DMS53 (cell line): Measurements from ENCODE around the gene CFAP46.
"Not testable (repeated sequence)": the region's sequence is repeated elsewhere in the genome, so short reads cannot be mapped to it uniquely, and the experiment has no call there.

ENCODE experiments used
- DNase-seq: peaks from one replicate; lab custom pipeline; 2025; lab: John Stamatoyannopoulos, UW

CFAP46 gene

DNA sequence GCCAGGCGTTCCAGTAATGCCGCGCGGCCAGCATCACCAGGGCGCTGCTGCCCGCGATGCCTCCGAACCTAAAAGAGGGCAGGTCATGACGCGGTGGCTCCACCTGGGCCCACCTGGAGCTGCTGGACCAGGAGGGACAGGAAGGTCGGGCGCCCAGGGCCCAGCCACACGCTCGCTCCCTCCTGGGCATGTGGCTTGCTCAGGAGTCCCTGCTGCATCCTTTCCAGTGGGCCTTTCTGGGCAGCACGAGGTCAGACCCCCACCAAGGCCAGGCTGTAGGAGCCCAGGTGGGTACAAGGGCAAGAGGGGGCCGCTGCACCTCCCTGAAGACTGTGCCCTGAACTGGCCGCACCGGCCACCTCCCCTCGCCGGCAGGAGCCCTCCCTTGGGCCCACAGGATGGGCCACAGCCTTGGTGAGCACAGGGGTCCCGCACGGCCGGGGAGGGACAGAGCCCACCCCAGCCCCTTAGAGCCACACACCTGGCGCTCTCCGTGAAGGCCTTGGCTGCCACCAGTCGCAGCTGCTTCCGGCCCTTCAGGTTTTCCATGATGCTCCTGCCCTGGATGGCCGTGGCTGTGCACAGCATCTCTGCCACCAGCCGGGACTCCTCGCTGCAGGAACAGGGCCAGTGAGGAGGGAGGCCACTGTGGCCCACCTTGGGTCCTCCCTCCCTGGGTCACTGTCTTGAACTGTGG lies 43.2 kb downstream of the CFAP46 start:
- DNase-seq = no peak

DNA sequence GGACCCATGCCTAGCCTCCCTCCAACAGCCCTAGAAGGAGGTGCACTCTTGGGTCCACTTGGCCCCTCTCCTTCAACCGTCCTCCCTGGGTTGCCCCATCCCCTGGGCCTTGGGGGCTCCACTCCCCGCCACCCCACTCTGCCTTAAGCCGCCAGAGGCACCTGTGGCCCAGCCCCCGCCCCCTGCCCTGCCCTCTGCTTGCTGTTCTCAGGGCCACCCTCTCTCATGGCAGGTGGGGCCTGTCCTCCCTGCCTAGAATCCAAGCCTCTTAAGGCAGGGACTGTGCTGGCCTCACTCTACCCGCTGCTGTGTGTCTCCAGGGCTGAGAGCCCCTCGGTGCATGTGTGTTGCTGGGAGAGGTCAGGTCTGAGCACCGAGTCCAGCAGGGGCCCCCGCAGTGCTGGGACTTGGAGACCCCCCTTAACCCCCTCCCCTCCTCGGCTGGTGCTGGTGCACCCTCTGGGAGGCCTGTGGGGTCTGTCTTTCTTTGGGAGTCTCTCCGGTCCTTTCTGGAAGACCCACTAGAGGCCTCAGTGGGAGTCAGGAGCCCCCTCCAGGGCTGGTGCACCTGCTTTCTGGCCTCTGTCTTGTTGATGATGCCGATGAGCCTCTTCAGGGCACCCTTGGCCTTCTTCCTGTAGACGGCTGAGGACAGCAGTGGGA lies 43.8 kb downstream of the CFAP46 start:
- DNase-seq = no peak

DNA sequence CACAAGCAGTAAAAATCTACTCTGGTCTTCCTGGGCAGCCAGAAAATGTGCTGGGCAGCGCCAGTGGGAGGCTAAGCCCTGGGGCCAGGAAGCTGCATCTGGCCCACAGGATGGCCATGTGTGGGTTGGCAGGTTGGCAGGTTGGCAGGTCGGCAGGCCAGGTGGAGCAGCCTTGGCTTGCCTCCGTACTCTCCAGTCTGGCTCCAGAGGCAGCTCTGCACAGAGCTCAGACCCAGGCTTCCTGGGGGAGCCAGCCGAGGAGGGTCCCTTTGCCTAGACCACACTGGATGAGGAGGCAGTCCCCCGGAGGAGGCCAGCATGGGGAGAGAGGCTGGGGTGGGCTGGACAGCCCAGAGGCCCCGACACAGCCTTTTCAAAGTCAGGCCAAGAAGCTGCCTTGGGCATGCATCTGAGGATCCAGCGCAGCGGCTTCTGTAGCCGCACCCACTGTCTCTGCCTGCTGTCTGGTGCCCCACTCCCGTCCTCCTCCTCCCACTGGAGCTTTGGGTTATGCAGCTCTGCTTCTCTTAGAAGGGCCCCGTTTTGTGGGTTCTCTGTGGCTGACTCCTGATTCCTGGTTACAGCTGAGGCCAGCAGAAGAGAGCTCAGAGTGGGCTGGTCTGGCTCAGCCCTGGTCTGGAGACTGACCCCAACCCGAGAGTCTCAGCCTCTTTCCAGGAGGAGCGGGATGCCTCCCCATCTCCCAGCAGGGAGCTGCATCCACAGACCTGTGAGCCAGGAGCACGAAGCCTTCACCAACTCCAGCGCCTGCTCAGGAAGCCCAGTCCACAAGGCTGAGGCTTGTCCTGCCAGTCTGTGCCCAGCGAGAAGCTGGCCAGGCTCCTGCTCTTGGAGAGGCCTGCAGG lies 44.6 kb downstream of the CFAP46 start:
- DNase-seq = no peak

DNA sequence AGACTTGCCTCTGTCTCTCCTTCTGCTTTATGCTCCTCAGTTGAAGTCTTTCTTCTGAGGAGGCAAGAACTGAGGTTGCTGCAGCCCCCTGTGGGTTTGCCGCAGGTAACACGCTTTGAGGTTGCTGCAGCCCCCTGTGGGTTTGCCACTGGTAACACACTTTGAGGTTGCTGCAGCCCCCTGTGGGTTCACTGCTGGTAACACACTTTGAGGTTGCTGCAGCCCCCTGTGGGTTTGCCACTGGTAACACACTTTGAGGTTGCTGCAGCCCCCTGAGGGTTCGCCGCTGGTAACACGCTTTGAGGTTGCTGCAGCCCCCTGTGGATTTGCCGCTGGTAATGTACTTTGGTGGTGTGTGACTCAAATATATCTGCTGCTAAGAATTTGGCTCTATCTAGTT lies 48.6 kb downstream of the CFAP46 start:
- not testable (repeated sequence) for DNase-seq

- no peak for DNase-seq
Observed at GRCh38 chr10:132893090-132893489, 49.3 kb downstream of the CFAP46 start.

DNA sequence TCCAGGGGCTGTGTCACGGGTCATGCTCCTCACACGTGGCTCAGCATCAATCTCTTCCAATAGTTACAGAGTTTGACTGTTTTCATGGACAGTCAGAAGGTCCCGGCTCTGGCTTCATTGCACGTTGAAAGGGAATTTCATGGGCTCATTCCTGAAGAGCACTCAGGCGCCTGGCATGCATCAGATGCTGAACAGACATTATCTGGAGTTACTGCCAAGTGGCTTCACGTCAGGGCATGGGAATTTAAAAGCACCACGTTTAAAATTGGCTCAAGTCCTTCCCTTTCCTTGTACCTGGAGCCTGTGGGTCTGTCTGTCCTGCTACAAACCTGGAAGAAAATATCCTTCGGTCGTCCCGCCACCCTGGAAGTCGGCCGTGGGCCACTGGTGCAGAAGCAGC lies 50.4 kb downstream of the CFAP46 start:
- DNase-seq = no peak

DNA sequence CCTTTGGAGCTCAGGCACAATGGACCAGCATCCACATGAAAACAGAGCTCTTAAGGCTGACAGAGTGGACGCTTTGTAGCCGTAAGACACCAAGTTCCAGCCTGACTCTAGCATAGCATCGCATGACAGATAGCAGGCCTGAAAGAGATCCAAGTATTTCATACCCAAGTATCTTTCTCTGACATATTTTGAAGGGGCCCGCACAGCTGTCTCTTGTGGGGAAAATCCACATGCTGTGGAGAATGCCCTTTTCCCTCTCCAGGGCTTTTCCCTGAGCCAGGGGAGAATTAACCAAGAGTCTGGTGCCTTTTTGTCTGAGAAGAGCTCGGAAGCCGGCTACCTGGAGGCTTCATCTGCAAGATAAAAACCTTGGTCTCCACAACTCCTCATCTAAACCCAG lies 51.0 kb downstream of the CFAP46 start:
- DNase-seq = no peak

DNA sequence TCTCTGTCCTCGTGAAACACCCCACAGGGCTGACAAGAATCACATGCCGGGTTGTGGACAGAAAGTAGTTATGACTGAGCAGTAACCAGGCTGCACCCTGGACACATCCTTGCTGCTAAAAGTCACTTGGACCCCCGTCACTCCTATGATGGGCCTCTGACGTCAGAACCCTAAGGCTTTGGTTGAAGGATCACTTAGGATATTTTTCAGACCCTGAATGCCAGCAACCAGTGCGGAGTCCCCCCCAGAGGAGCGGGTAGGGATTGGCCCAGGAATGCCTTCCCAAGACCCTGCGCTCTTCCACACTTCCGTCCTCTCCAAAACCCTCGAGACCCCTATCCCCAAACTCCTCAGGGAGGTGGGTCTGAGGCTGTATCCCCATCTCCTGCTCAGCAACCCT lies 52.1 kb downstream of the CFAP46 start:
- DNase-seq = no peak

DNA sequence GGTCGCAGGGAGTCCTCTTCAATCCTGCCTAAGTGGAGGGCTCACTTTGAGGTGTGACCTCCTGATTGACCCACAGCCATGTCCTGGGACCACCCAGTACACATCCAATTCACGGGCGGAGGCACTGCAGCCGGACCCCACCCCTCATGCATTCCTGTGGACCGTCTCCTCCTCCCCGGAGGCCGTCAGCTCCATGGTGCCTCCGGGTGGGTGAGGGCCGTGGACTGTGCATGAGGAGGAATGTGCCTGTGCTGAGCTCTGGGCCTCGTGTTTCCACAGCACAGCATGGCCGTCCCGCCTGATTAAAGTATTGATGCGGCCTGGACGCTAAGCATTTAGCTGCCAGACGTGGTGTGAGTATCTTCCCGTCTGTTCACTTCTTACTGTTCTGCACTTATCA lies 52.8 kb downstream of the CFAP46 start:
- DNase-seq = no peak

GRCh38 chr10:132888898-132889490 lies 53.4 kb downstream of the CFAP46 start:
- DNase-seq = no peak

- DNase-seq = not testable (repeated sequence)
Observed at GRCh38 chr10:132888446-132888845, 53.9 kb downstream of the CFAP46 start.

GRCh38 chr10:132886211-132887099 lies 55.9 kb downstream of the CFAP46 start:
- peak; percentile 33 for DNase-seq

DNA sequence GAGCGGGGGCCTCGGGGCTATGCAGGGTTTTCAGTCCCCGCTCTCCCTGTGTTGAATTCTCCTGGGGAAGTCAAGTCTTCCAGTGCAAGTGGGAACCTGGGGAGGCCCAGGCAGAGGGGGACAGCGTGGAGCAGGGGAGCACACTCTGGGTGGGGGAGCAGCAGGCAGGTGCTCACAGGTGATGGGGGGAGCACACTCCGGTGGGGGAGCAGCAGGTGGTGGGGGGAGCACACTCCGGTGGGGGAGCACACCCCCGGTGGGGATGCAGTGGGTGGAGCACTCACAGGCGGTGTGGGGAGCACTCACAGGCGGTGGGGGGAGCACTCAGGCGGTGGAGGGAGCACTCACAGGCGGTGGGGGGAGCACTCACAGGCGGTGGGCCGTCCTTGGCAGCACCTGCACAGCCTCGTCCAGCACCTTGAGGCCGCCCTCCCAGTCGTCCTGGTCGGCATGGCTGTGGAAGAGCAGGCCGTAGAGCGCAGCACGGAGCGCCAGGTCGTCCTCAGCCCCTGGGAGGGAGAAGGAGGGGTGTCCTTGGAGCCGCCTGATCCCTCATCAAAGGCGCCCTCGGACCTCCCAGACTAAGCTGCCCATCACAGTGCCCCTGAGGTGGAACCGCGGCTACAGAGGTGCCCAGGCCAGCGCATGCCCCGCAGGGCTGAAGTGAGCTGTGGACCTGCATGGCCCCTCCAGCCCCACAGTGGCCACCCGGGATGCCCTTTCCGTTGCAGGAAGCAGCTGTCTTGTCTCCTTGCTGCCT lies 56.7 kb downstream of the CFAP46 start:
- DNase-seq = no peak

DNA sequence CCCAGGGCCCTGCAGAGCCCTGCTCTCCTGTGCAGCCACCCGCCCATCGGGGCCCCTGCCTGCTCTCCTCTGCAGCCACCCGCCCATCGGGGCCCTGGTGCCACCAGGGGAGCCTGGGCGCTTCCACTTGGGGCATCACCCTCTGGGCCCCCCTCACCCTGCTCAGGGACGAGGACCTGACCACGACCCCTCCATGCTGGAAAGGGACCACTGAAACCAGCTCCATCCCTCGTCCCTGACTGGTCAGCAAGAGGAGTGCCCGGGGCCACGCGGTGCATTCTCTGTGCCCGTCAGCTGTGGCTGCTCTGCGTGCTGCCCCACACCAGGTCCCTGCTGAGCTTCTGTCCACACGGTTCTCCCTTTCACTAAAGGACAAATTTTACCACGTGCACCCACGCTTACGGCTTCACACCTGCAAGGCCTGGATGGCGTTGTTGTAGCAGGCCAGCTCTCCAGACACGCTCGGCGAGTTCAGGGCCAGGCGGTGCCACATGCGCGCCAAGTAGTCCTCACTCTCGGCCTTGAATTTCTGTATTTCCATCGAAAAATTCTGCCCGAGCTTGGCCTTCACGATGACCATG lies 57.6 kb downstream of the CFAP46 start:
- DNase-seq = no peak

DNA sequence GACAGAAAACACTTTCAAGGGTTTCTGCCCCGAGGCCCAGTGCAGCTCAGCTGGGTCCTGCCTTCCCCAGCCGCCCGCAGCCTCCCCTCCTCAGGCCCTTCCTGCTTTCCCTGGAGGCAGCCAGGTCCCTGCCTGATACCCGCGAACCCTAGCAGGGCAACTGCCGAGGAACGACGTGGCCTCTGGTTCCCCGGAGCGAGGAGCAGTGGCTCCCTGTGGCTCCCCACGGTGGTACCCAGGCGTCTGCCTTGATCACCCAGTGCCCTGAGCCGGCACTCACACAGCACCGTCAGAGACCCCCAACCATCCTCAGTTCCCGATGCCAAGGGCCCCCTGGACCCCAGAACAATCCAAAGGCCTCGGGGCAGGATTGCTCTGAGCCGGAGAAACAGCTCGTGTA lies 58.3 kb downstream of the CFAP46 start:
- no peak for DNase-seq

- DNase-seq = no peak
Observed at GRCh38 chr10:132883391-132883881, 58.9 kb downstream of the CFAP46 start.

DNA sequence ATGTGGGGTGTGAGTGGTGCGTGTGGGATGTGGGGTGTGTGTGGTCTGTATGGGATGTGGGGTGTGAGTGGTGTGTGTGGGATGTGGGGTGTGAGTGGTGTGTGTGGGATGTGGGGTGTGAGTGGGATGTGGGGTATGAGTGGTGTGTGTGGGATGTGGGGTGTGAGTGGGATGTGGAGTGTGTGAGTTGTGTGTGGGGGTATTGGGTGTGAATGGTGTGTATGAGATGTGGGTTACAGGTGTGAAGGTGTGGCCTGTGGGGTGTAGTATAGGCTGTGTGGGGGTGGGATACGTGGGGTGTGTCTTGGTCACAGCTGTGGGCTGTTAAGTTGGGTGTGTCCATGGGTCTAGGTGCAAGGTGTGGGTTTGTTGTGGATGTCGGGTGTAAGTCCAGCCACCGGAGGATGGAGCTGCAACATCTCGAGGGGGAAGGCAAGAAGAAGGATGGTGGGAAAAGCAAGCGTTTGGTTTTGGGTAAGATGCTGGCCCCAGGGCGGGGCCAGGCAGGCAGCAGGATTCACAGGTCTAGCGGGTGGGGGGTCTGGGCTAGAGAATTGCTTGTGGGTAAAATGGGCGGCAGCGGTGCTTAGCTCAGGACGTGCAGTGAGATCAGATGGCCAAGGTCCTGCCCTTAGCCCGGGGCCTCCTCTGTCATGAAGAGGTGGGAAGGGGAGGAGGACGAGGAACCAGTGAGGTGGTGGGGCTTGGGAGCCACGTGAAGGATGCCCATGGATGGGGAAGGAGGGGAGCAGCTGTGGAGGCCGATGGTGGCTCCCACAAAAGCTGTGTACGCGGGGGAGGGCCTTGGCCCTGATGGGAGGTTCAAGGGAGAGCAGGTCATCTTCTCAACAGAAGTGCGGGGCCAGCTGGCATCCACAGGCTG lies 60.1 kb downstream of the CFAP46 start:
- no peak for DNase-seq

DNA sequence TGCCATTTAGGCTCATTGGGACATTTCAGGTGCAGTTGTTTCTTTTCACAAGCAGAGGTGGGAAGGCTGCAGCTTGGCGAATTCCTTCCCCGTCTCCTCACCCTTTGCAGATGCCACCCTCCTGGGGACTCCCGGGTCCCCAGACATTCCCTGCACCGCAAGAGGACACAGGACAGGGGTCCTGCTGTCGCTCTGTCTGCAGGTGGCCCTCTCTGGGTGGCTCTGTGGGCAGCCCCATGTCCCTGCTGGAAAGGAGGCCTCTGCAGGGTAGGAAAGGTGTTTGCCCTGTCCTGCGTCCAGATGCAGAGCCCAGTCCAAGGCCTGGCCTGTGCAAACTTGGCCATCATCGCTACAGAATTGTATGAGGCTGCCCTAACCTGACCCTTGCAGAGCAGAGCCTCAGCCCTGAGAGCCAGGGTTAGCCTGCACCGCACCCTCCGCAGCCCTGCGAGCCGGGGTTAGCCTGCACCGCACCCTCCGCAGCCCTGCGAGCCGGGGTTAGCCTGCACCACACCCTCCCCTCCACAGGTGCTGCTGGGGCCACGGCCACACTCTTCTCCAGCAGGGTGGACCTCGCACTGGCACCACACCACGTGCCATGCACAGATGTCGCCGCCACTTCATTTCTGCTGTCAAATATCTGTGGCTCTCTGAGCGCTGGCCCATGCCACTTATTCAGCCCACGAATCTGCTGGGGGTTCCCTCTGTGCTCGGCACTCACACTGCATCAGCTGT lies 61.0 kb downstream of the CFAP46 start:
- no peak for DNase-seq
